IMR-90 (cell line): Measurements from ENCODE around the gene MYDGF. TPM values are rescaled to one million over a fixed set of nuclear protein-coding genes. Genes with fewer than 3 reads are reported as not detected.

ENCODE experiments used
- ATAC-seq: fragments of 200-7000 bp; cut with Tn5 transposase; 2 replicates; pipeline ENCODE4 v1.9.1; 2020; ENCODE audit warnings: low read depth, mild to moderate bottlenecking, moderate library complexity
- BruUV-seq: library from RNA; stranded (reverse); fragments of 400-500 nt; replicated peaks from 2 replicates; lab custom pipeline; 2021; lab: Mats Ljungman, UMichigan
- CTCF ChIA-PET: fragments of 300-600 bp; formaldehyde crosslinking; extraction: SDS; loops from one replicate; lab custom pipeline; 2021; ENCODE audit warnings: antibody characterized with exemption; lab: Yijun Ruan, JAX
- POLR2A ChIA-PET: fragments of 300-600 bp; sonication (Branson Sonifier 250); formaldehyde crosslinking; loops from one replicate; lab custom pipeline; 2022; ENCODE audit warnings: antibody characterized with exemption; ENCODE audit not compliant: unreplicated experiment; lab: Charles Lee
- DNase-seq: peaks from one replicate; pipeline ENCODE4 v3.0.0; 2013
- H2AFZ ChIP-seq: replicated peaks from 2 replicates; pipeline ENCODE3; 2013; ENCODE audit warnings: low read length, mild to moderate bottlenecking; ENCODE audit not compliant: poor library complexity
- H2AK5ac ChIP-seq: 2 replicates; pipeline ENCODE4 v1.6.1; 2013; ENCODE audit warnings: low read depth, low read length, inconsistent platforms
- H2AK9ac ChIP-seq: replicated peaks from 2 replicates; pipeline ENCODE3; 2013; ENCODE audit warnings: mild to moderate bottlenecking, low read depth, low read length, moderate library complexity; ENCODE audit not compliant: poor library complexity
- H2BK120ac ChIP-seq: 2 replicates; pipeline ENCODE4 v1.6.1; 2013; ENCODE audit warnings: low read depth, low read length, inconsistent platforms
- H2BK15ac ChIP-seq: 3 replicates; pipeline ENCODE4 v1.6.1; 2013; ENCODE audit warnings: low read depth, low read length, inconsistent platforms
- H2BK20ac ChIP-seq: 2 replicates; pipeline ENCODE4 v1.6.1; 2013; ENCODE audit warnings: low read depth, mild to moderate bottlenecking, inconsistent platforms, low read length, moderate library complexity
- H2BK5ac ChIP-seq: 2 replicates; pipeline ENCODE4 v1.6.1; 2013; ENCODE audit warnings: mild to moderate bottlenecking, low read depth, low read length, inconsistent platforms; ENCODE audit not compliant: poor library complexity, severe bottlenecking
- H3K14ac ChIP-seq: replicated peaks from 2 replicates; pipeline ENCODE4 v1.6.1; 2013; ENCODE audit warnings: low read depth, low read length, inconsistent platforms
- H3K18ac ChIP-seq: 2 replicates; pipeline ENCODE4 v1.6.1; 2013; ENCODE audit warnings: low read depth, low read length, control low read depth
- H3K23ac ChIP-seq: 2 replicates; pipeline ENCODE4 v1.6.1; 2013; ENCODE audit warnings: low read depth, low read length, inconsistent platforms
- H3K27ac ChIP-seq: 2 replicates; pipeline ENCODE4 v1.5.1; 2013; ENCODE audit warnings: mild to moderate bottlenecking, control low read depth, low read length; ENCODE audit not compliant: insufficient read depth
- H3K27me3 ChIP-seq: 2 replicates; pipeline ENCODE4 v1.6.1; 2013; ENCODE audit warnings: low read length; ENCODE audit not compliant: control insufficient read depth, insufficient read depth
- H3K36me3 ChIP-seq: 2 replicates; pipeline ENCODE4 v1.6.1; 2013; ENCODE audit warnings: low read length, mixed read lengths; ENCODE audit not compliant: control insufficient read depth, insufficient read depth
- H3K4ac ChIP-seq: 2 replicates; pipeline ENCODE4 v1.6.1; 2013; ENCODE audit warnings: low read depth, low read length, inconsistent platforms
- H3K4me1 ChIP-seq: 2 replicates; pipeline ENCODE4 v1.6.1; 2013; ENCODE audit warnings: low read length, mixed read lengths; ENCODE audit not compliant: control insufficient read depth, insufficient read depth
- H3K4me2 ChIP-seq: 2 replicates; pipeline ENCODE4 v1.6.1; 2013; ENCODE audit warnings: low read depth, mild to moderate bottlenecking, control low read depth, low read length, moderate library complexity
- H3K4me3 ChIP-seq: 2 replicates; pipeline ENCODE4 v1.5.1; 2013; ENCODE audit warnings: low read depth, mild to moderate bottlenecking, control low read depth, low read length, moderate library complexity; ENCODE audit not compliant: insufficient read depth
- H3K56ac ChIP-seq: 2 replicates; pipeline ENCODE4 v1.6.1; 2013; ENCODE audit warnings: low read length, inconsistent platforms; ENCODE audit not compliant: insufficient read depth; ENCODE audit errors: extremely low read depth
- H3K79me1 ChIP-seq, 2 experiments: 2 replicates each; pipeline ENCODE4 v1.6.1; 2013; ENCODE audit warnings: low read length in 2 of 2, inconsistent platforms in 1 of 2, low read depth in 1 of 2
- H3K9ac ChIP-seq: 2 replicates; pipeline ENCODE4 v1.6.1; 2013; ENCODE audit warnings: low read depth, low read length, control low read depth
- H3K9me1 ChIP-seq: 2 replicates; pipeline ENCODE4 v1.6.1; 2013; ENCODE audit warnings: low read length, inconsistent platforms; ENCODE audit not compliant: insufficient read depth
- H3K9me3 ChIP-seq: 2 replicates; pipeline ENCODE4 v1.6.1; 2013; ENCODE audit warnings: low read length; ENCODE audit not compliant: control insufficient read depth, insufficient read depth
- H4K20me1 ChIP-seq: 2 replicates; pipeline ENCODE4 v1.6.1; 2013; ENCODE audit warnings: low read length, inconsistent platforms; ENCODE audit not compliant: insufficient read depth
- H4K5ac ChIP-seq: 2 replicates; pipeline ENCODE4 v1.6.1; 2013; ENCODE audit warnings: mild to moderate bottlenecking, low read depth, low read length, control low read depth
- H4K8ac ChIP-seq, 2 experiments: 2 replicates each; pipeline ENCODE4 v1.6.1; 2013; ENCODE audit warnings: low read depth in 2 of 2, low read length in 2 of 2, control low read depth in 1 of 2, inconsistent platforms in 1 of 2
- H4K91ac ChIP-seq: 2 replicates; pipeline ENCODE4 v1.6.1; 2013; ENCODE audit warnings: low read depth, low read length, inconsistent platforms; ENCODE audit not compliant: insufficient read depth
- BHLHE40 ChIP-seq: fragments of 150-350 bp; IDR thresholded peaks from 2 replicates; pipeline ENCODE4 v1.6.1; 2016; ENCODE audit warnings: mild to moderate bottlenecking, low read depth, low read length
- CEBPB ChIP-seq: IDR thresholded peaks from 2 replicates; pipeline ENCODE4 v1.6.1; 2012; ENCODE audit warnings: low read depth, low read length, improper control_type of control experiment
- CHD1 ChIP-seq: IDR thresholded peaks from 2 replicates; pipeline ENCODE4 v1.6.1; 2012; ENCODE audit warnings: low read depth, low read length, improper control_type of control experiment
- ELK1 ChIP-seq: fragments of 150-350 bp; IDR thresholded peaks from 2 replicates; pipeline ENCODE4 v1.6.1; 2016; ENCODE audit warnings: low read depth, mild to moderate bottlenecking, low read length, moderate library complexity, borderline replicate concordance
- FOS ChIP-seq: fragments of 150-350 bp; IDR thresholded peaks from 2 replicates; pipeline ENCODE4 v1.6.1; 2016; ENCODE audit warnings: low read depth, low read length
- MAFK ChIP-seq: IDR thresholded peaks from 2 replicates; pipeline ENCODE4 v1.6.1; 2012; ENCODE audit warnings: low read depth, low read length, improper control_type of control experiment
- MAZ ChIP-seq: IDR thresholded peaks from 2 replicates; pipeline ENCODE4 v1.6.1; 2012; ENCODE audit warnings: low read depth, mild to moderate bottlenecking, low read length, improper control_type of control experiment, moderate library complexity, borderline replicate concordance
- MXI1 ChIP-seq: IDR thresholded peaks from 2 replicates; pipeline ENCODE4 v1.6.1; 2012; ENCODE audit warnings: low read depth, mild to moderate bottlenecking, low read length, moderate library complexity, borderline replicate concordance
- NFE2L2 ChIP-seq: fragments of 150-350 bp; IDR thresholded peaks from 2 replicates; pipeline ENCODE4 v1.6.1; 2016; ENCODE audit warnings: low read depth, mild to moderate bottlenecking, low read length
- POLR2A ChIP-seq: IDR thresholded peaks from 2 replicates; pipeline ENCODE4 v1.6.1; 2012; ENCODE audit warnings: mild to moderate bottlenecking, low read depth, low read length
- RAD21 ChIP-seq: IDR thresholded peaks from 2 replicates; pipeline ENCODE4 v1.6.1; 2012; ENCODE audit warnings: low read length, improper control_type of control experiment
- RCOR1 ChIP-seq: IDR thresholded peaks from 2 replicates; pipeline ENCODE4 v1.6.1; 2012; ENCODE audit warnings: mild to moderate bottlenecking, low read length, improper control_type of control experiment; ENCODE audit not compliant: insufficient replicate concordance
- RFX5 ChIP-seq: IDR thresholded peaks from 2 replicates; pipeline ENCODE4 v1.8.0; 2012; ENCODE audit warnings: low read depth, mild to moderate bottlenecking, low read length, moderate library complexity
- SMC3 ChIP-seq: fragments of 150-350 bp; IDR thresholded peaks from 2 replicates; pipeline ENCODE4 v1.6.1; 2016; ENCODE audit warnings: low read depth, mild to moderate bottlenecking, antibody characterized with exemption, low read length, moderate library complexity
- WGBS, 2 experiments: methylation state at CpG; one replicate each; pipeline versions ENCODE4 v1.1.5 to v1.1.7; 2013; ENCODE audit warnings: missing lambda C conversion rate in 2 of 2; ENCODE audit not compliant: insufficient read length in 1 of 2; ENCODE audit errors: extremely low coverage in 2 of 2; 5-methylcytosine and 5-hydroxymethylcytosine counted together
- dilution Hi-C: fragments of 300-500 bp; cut with HindIII; formaldehyde crosslinking; loops from one replicate; pipeline ENCODE4 v1.14.3; 2018; ENCODE audit warnings: low sequenced_read_pairs; ENCODE audit not compliant: unreplicated experiment
- in situ Hi-C: fragments of 300-500 bp; cut with MboI; formaldehyde crosslinking; loops from 3 replicates; pipeline ENCODE4 v1.14.3; 2019; ENCODE audit warnings: low sequenced_read_pairs, inconsistent platforms, mixed read lengths
- intact Hi-C: fragments of 100-400 bp; cut with micrococcal nuclease; formaldehyde crosslinking; loops from 2 replicates; pipeline ENCODE4 v1.10.0; 2022
- polyA plus RNA-seq, 3 experiments: library from polyadenylated mRNA; depleted of rRNA; stranded (reverse); fragments of >200 nt; gene quantifications; 2 replicates each; pipeline ENCODE4 v1.2.3, GENCODE V29; 2012; ENCODE audit warnings: low replicate concordance in 1 of 3
- total RNA-seq: library from RNA; depleted of rRNA; stranded (reverse); fragments of >200 nt; gene quantifications from 2 replicates; pipeline ENCODE4 v1.2.3, GENCODE V29; 2012
- TF ChIP-seq, protein P1 (sequence below): conservative IDR thresholded peaks from 2 replicates; pipeline ENCODE4 v1.5.1; 2012; ENCODE audit warnings: mild to moderate bottlenecking, low read depth, low read length, improper control_type of control experiment
- TF ChIP-seq, protein P2 (sequence below): fragments of 150-350 bp; IDR thresholded peaks from 2 replicates; pipeline ENCODE4 v1.6.1; 2017; ENCODE audit warnings: mild to moderate bottlenecking, antibody characterized with exemption, low read length, low read depth

MYDGF gene
- total and polyA plus RNA-seq, 2 of the 4 experiments (the other 2 are of a cell fraction): 203 to 310 TPM

DNA sequence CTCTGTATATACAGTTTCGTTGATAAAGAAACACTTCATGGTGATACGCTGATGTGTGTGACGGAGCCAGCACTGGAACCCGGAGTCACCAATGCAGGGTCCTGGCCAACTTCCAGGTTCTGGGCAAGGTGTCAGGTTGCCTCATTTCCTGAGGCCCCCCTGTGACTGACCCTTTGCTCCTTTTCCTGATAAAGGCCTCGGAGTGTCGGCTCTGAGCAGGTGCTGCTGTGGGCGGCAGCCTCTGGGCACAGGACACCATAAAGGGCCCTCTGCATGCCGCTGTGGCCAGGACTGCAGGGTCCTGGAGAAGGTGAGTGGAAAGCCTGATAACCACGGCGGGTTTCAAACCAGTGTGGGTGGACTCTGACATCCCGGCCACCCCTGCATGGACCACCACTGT is 17.3 kb upstream of the MYDGF start:
- H2AFZ ChIP-seq: no peak overlapping the region
- H3K9me3 ChIP-seq: no peaks in the 10 kb centered on the region
- H3K14ac ChIP-seq: no peak overlapping the region
- H2BK120ac ChIP-seq: no peak overlapping the region
- H3K79me1 ChIP-seq: peaks cover 0 to 10% of the 10 kb centered on the region in 2 experiments; a peak in 2 of 4 replicates
- no peak overlapping the region for H4K5ac ChIP-seq
- H3K18ac ChIP-seq: no peak overlapping the region
- in situ Hi-C loops: no loop called here
- no peaks in the 10 kb centered on the region for H3K4me1 ChIP-seq
- no peak overlapping the region for H3K4ac ChIP-seq
- no peaks in the 10 kb centered on the region for H3K9me1 ChIP-seq
- WGBS, 2 experiments: 100% methylated on average over 1 of the region's 11 CpGs; no CpG with 5 or more reads in 1 of the 2 experiments
- H2BK20ac ChIP-seq: no peak overlapping the region
- no peak overlapping the region for H3K23ac ChIP-seq
- no peak overlapping the region for H3K27ac ChIP-seq
- H4K8ac ChIP-seq: no peak overlapping the region
- no TSS peak for BruUV-seq
- DNase-seq: no peak
- H3K9ac ChIP-seq: no peak overlapping the region
- intact Hi-C loops: no loop called here
- H2AK5ac ChIP-seq: no peak overlapping the region
- H2BK5ac ChIP-seq: no peak overlapping the region
- no peak overlapping the region for H3K4me2 ChIP-seq
- H3K4me3 ChIP-seq: no peak overlapping the region
- ChIA-PET CTCF (no interaction called here), POLR2A (no interaction called here)
- peaks cover 62% of the 10 kb centered on the region for H3K36me3 ChIP-seq
- H4K91ac ChIP-seq: no peak overlapping the region
- TF ChIP-seq, protein P1, sequence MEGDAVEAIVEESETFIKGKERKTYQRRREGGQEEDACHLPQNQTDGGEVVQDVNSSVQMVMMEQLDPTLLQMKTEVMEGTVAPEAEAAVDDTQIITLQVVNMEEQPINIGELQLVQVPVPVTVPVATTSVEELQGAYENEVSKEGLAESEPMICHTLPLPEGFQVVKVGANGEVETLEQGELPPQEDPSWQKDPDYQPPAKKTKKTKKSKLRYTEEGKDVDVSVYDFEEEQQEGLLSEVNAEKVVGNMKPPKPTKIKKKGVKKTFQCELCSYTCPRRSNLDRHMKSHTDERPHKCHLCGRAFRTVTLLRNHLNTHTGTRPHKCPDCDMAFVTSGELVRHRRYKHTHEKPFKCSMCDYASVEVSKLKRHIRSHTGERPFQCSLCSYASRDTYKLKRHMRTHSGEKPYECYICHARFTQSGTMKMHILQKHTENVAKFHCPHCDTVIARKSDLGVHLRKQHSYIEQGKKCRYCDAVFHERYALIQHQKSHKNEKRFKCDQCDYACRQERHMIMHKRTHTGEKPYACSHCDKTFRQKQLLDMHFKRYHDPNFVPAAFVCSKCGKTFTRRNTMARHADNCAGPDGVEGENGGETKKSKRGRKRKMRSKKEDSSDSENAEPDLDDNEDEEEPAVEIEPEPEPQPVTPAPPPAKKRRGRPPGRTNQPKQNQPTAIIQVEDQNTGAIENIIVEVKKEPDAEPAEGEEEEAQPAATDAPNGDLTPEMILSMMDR: no peak
- TF ChIP-seq MAZ (no peak), CHD1 (no peak), RCOR1 (no peak), ELK1 (no peak), FOS (no peak), MXI1 (no peak), MAFK (no peak), RAD21 (no peak), RFX5 (no peak), CEBPB (no peak), BHLHE40 (no peak), SMC3 (no peak), POLR2A (no peak), NFE2L2 (no peak)
- TF ChIP-seq, protein P2, sequence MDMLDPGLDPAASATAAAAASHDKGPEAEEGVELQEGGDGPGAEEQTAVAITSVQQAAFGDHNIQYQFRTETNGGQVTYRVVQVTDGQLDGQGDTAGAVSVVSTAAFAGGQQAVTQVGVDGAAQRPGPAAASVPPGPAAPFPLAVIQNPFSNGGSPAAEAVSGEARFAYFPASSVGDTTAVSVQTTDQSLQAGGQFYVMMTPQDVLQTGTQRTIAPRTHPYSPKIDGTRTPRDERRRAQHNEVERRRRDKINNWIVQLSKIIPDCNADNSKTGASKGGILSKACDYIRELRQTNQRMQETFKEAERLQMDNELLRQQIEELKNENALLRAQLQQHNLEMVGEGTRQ: no peak
- no peak overlapping the region for H3K56ac ChIP-seq
- H2AK9ac ChIP-seq: no peak overlapping the region
- no peaks in the 10 kb centered on the region for H4K20me1 ChIP-seq
- dilution Hi-C loops: no loop called here
- no peaks in the 10 kb centered on the region for H3K27me3 ChIP-seq
- no peak for ATAC-seq
- no peak overlapping the region for H2BK15ac ChIP-seq
